Endothelial cell of umbilical vein (primary cell): ENCODE measurements around the gene KLHL26. TPM values are rescaled to one million over a fixed set of nuclear protein-coding genes. Genes with fewer than 3 reads are reported as not detected.

Source experiments
- BruUV-seq: library from RNA; stranded (reverse); fragments of 400-500 nt; replicated peaks from 2 replicates; lab custom pipeline; 2021; lab: Mats Ljungman, UMichigan
- CTCF ChIA-PET: fragments of 300-600, 350-600 bp; sonication (Branson Sonifier 250); formaldehyde crosslinking; loops from one replicate; lab custom pipeline; 2021; ENCODE audit warnings: antibody characterized with exemption, inconsistent platforms; lab: Charles Lee
- POLR2A ChIA-PET: fragments of 300-600, 350-600 bp; sonication (Branson Sonifier 250); formaldehyde crosslinking; loops from one replicate; lab custom pipeline; 2021; ENCODE audit warnings: antibody characterized with exemption, inconsistent platforms; lab: Charles Lee
- DNase-seq: peaks from one replicate; pipeline ENCODE4 v3.0.0-alpha.2; 2011; ENCODE audit warnings: low read depth, low spot score
- FAIRE-seq: peaks from 2 replicates; lab custom pipeline; 2011; peaks lifted over from hg19 to GRCh38; lab: Jason Lieb, UNC
- H2AFZ ChIP-seq: 2 replicates; pipeline ENCODE4 v1.6.0; 2012; ENCODE audit warnings: low read depth, low read length, control low read depth, inconsistent platforms
- H3K27ac ChIP-seq: 2 replicates; pipeline ENCODE4 v1.5.1; 2011; ENCODE audit warnings: low read depth, mild to moderate bottlenecking, control low read depth, low read length, moderate library complexity; ENCODE audit not compliant: insufficient read depth
- H3K27me3 ChIP-seq, 2 experiments: 2 replicates each; pipeline versions ENCODE4 v1.6.0 to v1.6.1; 2011; ENCODE audit warnings: low read length in 2 of 2, mixed read lengths in 1 of 2; ENCODE audit not compliant: control insufficient read depth in 2 of 2, insufficient read depth in 2 of 2
- H3K36me3 ChIP-seq, 2 experiments: 2 replicates in 1 of 2; 3 replicates in 1 of 2; pipeline ENCODE4 v1.5.1; 2011; ENCODE audit warnings: low read length in 2 of 2, mild to moderate bottlenecking in 1 of 2, moderate library complexity in 1 of 2; ENCODE audit not compliant: control insufficient read depth in 2 of 2, insufficient read depth in 2 of 2; ENCODE audit errors: extremely low read depth in 1 of 2
- H3K4me1 ChIP-seq: 3 replicates; pipeline ENCODE4 v1.5.1; 2011; ENCODE audit warnings: mild to moderate bottlenecking, low read length; ENCODE audit not compliant: control insufficient read depth, insufficient read depth; ENCODE audit errors: extremely low read depth
- H3K4me2 ChIP-seq: 2 replicates; pipeline ENCODE4 v1.6.1; 2011; ENCODE audit warnings: low read length, control low read depth, mixed read lengths; ENCODE audit not compliant: insufficient read depth
- H3K4me3 ChIP-seq, 3 experiments: fragments of 200-600 bp in 1 of 3; sonication (generic), shearing (Covaris generic) in 1 of 3; replicated peaks in 1 of 3; 2 replicates each; pipeline ENCODE4 v1.5.1; 2011 to 2016; ENCODE audit warnings: control low read depth in 3 of 3, low read length in 3 of 3, mild to moderate bottlenecking in 2 of 3, inconsistent platforms in 1 of 3, low read depth in 1 of 3, moderate library complexity in 1 of 3; ENCODE audit not compliant: insufficient read depth in 1 of 3
- H3K79me2 ChIP-seq: 2 replicates; pipeline ENCODE4 v1.6.0; 2012; ENCODE audit warnings: low read length, inconsistent platforms; ENCODE audit not compliant: control insufficient read depth, insufficient read depth
- H3K9ac ChIP-seq: replicated peaks from 2 replicates; pipeline ENCODE3; 2011; ENCODE audit warnings: low read length, control low read depth; ENCODE audit not compliant: insufficient read depth; ENCODE audit errors: extremely low read depth
- H3K9me1 ChIP-seq: replicated peaks from 3 replicates; pipeline ENCODE4 v1.6.0; 2011; ENCODE audit warnings: mild to moderate bottlenecking, low read length; ENCODE audit not compliant: control insufficient read depth, insufficient read depth; ENCODE audit errors: extremely low read depth
- H3K9me3 ChIP-seq: replicated peaks from 2 replicates; pipeline ENCODE4 v1.5.1; 2012; ENCODE audit warnings: low read length, inconsistent platforms; ENCODE audit not compliant: control insufficient read depth, insufficient read depth
- H4K20me1 ChIP-seq: replicated peaks from 2 replicates; pipeline ENCODE3; 2011; ENCODE audit warnings: mild to moderate bottlenecking, low read length; ENCODE audit not compliant: control insufficient read depth, insufficient read depth; ENCODE audit errors: extremely low read depth
- EZH2 ChIP-seq: IDR thresholded peaks from 2 replicates; pipeline ENCODE4 v1.6.1; 2012; ENCODE audit warnings: borderline replicate concordance, low read depth, mild to moderate bottlenecking, moderate library complexity, low read length, inconsistent platforms; ENCODE audit not compliant: severe bottlenecking
- FOS ChIP-seq: IDR thresholded peaks from 2 replicates; pipeline ENCODE4 v1.6.1; 2011; ENCODE audit warnings: mild to moderate bottlenecking, low read length, moderate library complexity, borderline replicate concordance; ENCODE audit not compliant: insufficient read depth
- GATA2 ChIP-seq: IDR thresholded peaks from 2 replicates; pipeline ENCODE4 v1.7.0; 2011; ENCODE audit warnings: low read depth, mild to moderate bottlenecking, moderate library complexity, mixed read lengths, low read length; ENCODE audit not compliant: insufficient read length, insufficient read depth
- MYC ChIP-seq: IDR thresholded peaks from one replicate; pipeline ENCODE4 v1.6.1; 2011; ENCODE audit warnings: mild to moderate bottlenecking, low read depth, low read length
- POLR2A ChIP-seq: IDR thresholded peaks from 2 replicates; pipeline ENCODE4 v1.6.1; 2012; ENCODE audit warnings: low read depth, mild to moderate bottlenecking, control low read depth, low read length
- dilution Hi-C: fragments of 300-500 bp; cut with MboI; formaldehyde crosslinking; loops from one replicate; pipeline ENCODE4 v1.15.0; 2019; ENCODE audit warnings: low sequenced_read_pairs; ENCODE audit not compliant: extremely low pct_ligation_motif_present
- intact Hi-C: fragments of 100-400 bp; cut with micrococcal nuclease; formaldehyde crosslinking; loops from one replicate; pipeline ENCODE4 v1.10.0; 2022
- polyA plus RNA-seq, 4 experiments: library from polyadenylated mRNA; depleted of rRNA in 3 of 4; stranded (reverse) in 3 of 4; unstranded in 1 of 4; fragments of >200 nt; gene quantifications; 2 replicates each; pipeline versions ENCODE4 v1.2.1 to v1.2.3, GENCODE V29; 2011 to 2012; ENCODE audit warnings: missing spikeins in 1 of 4
- total RNA-seq: library from RNA; stranded (reverse); gene quantifications from 2 replicates; pipeline ENCODE4 v1.2.3, GENCODE V29; 2021
- TF ChIP-seq, protein P1 (sequence below): IDR thresholded peaks from 2 replicates; pipeline ENCODE4 v1.6.1; 2011; ENCODE audit not compliant: insufficient read depth, insufficient read length
- TF ChIP-seq, protein P2 (sequence below), 2 donors: IDR thresholded peaks; 1 replicate in 1 of 2; 2 replicates in 1 of 2; pipeline ENCODE4 v1.5.1; 2011; ENCODE audit warnings: low read length in 2 of 2, mild to moderate bottlenecking in 2 of 2, moderate library complexity in 2 of 2, control low read depth in 1 of 2, inconsistent platforms in 1 of 2, low read depth in 1 of 2; ENCODE audit not compliant: insufficient read depth in 1 of 2; ENCODE audit errors: extremely low read depth in 1 of 2

The KLHL26 gene
- total and polyA plus RNA-seq, 2 donors (not counting 3 experiments of a cell fraction or from before 2014, with no cell fraction given), result 2.4 to 6.2 TPM

- Histone ChIP-seq H3K9me1 (no peaks in the 10 kb centered on the region), H3K27ac (no peak overlapping the region), H3K79me2 (no peaks in the 10 kb centered on the region), H2AFZ (no peak overlapping the region), H3K4me2 (no peak overlapping the region), H3K27me3 (no peaks in the 10 kb centered on the region), H3K36me3 (no peaks in the 10 kb centered on the region), H3K4me1 (no peaks in the 10 kb centered on the region), H4K20me1 (no peaks in the 10 kb centered on the region), H3K9ac (no peak overlapping the region), H3K9me3 (no peaks in the 10 kb centered on the region), H3K4me3 (no peak overlapping the region)
- DNase-seq, result no peak
- BruUV-seq, result no TSS peak
- CTCF ChIA-PET, result no interaction called here
- TF ChIP-seq FOS, result no peak
- TF ChIP-seq MYC, result no peak
- TF ChIP-seq, protein P1, sequence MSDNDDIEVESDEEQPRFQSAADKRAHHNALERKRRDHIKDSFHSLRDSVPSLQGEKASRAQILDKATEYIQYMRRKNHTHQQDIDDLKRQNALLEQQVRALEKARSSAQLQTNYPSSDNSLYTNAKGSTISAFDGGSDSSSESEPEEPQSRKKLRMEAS, result no peak
- TF ChIP-seq POLR2A, result no peak
- TF ChIP-seq EZH2, result no peak
- no peak for TF ChIP-seq GATA2
- FAIRE-seq, result no peak
- dilution Hi-C loops (no loop called here), intact Hi-C loops (no loop called here)
- POLR2A ChIA-PET, result no interaction called here
These were observed 78.6 kb downstream of the KLHL26 start for GRCh38 chr19:18715416-18715815.

- FAIRE-seq (no peak), DNase-seq (no peak)
- dilution Hi-C loops, result no loop called here
- ChIA-PET POLR2A (no interaction called here), CTCF (interaction anchor here (0.9 to 1.5 kb wide), 2 partner anchors 15 to 130 kb away, joined by 3 to 4 read pairs; no protein-coding TSS in a partner anchor)
- no peak overlapping the region for H3K4me2 ChIP-seq
- BruUV-seq, result no TSS peak
- no peak overlapping the region for H3K9ac ChIP-seq
- intact Hi-C loops, result no loop called here
- no peaks in the 10 kb centered on the region for H4K20me1 ChIP-seq
- H3K9me1 ChIP-seq, result no peaks in the 10 kb centered on the region
- H3K4me1 ChIP-seq, result no peaks in the 10 kb centered on the region
- no peak overlapping the region for H2AFZ ChIP-seq
- no peaks in the 10 kb centered on the region for H3K9me3 ChIP-seq
- H3K27ac ChIP-seq, result no peak overlapping the region
- H3K79me2 ChIP-seq, result no peaks in the 10 kb centered on the region
- no peak overlapping the region for H3K4me3 ChIP-seq
- no peaks in the 10 kb centered on the region for H3K36me3 ChIP-seq
- TF ChIP-seq POLR2A, result no peak
- TF ChIP-seq, protein P2, sequence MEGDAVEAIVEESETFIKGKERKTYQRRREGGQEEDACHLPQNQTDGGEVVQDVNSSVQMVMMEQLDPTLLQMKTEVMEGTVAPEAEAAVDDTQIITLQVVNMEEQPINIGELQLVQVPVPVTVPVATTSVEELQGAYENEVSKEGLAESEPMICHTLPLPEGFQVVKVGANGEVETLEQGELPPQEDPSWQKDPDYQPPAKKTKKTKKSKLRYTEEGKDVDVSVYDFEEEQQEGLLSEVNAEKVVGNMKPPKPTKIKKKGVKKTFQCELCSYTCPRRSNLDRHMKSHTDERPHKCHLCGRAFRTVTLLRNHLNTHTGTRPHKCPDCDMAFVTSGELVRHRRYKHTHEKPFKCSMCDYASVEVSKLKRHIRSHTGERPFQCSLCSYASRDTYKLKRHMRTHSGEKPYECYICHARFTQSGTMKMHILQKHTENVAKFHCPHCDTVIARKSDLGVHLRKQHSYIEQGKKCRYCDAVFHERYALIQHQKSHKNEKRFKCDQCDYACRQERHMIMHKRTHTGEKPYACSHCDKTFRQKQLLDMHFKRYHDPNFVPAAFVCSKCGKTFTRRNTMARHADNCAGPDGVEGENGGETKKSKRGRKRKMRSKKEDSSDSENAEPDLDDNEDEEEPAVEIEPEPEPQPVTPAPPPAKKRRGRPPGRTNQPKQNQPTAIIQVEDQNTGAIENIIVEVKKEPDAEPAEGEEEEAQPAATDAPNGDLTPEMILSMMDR (IDR thresholded peaks at IDR 0.05; ENCODE audit: extremely low read depth in 1 of 2, insufficient read depth in 1 of 2, low read depth in 1 of 2, low read length in 2 of 2), result no peak
- no peak for TF ChIP-seq GATA2
- no peak for TF ChIP-seq MYC
- TF ChIP-seq, protein P1, result no peak
- H3K27me3 ChIP-seq, result no peaks in the 10 kb centered on the region
These were observed 80.0 kb downstream of the KLHL26 start for GRCh38 chr19:18716857-18717256.
